Measurements from ENCODE around the gene CCDC71L. TPM values are rescaled to one million over a fixed set of nuclear protein-coding genes. Genes with fewer than 3 reads are reported as not detected.

The CCDC71L gene
- total RNA-seq, 2 experiments from 2014 or later: 9.5 to 12.1 TPM

Other genes with a start within 250 kb of the CCDC71L start
- 10 to 100 TPM; 42.9 to 51.6 TPM for gene PIK3CG, start 204.1 kb upstream of the CCDC71L start, total RNA-seq